Measurements from ENCODE around the gene TESK1. TPM values are rescaled to one million over a fixed set of nuclear protein-coding genes. Genes with fewer than 3 reads are reported as not detected.

Gene TESK1
- total and polyA plus RNA-seq, 4 donors, result 3.7 to 12.5 (median 6.8) TPM

GRCh38 chr9:35658968-35659220 lies 53.8 kb downstream of the TESK1 start:
- no peak for TF ChIP-seq HNF4G (IDR thresholded peaks at IDR 0.05)
- TF ChIP-seq, protein P1, sequence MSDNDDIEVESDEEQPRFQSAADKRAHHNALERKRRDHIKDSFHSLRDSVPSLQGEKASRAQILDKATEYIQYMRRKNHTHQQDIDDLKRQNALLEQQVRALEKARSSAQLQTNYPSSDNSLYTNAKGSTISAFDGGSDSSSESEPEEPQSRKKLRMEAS (IDR thresholded peaks at IDR 0.05), result no peak
- no peak for TF ChIP-seq GABPA (IDR thresholded peaks at IDR 0.05 in 1 of 2, conservative IDR thresholded peaks at IDR 0.05 in 1 of 2)
- no peak for DNase-seq (ENCODE audit: low spot score)
- Histone ChIP-seq H3K27me3 (ENCODE audit: control insufficient read depth in 4 of 4, insufficient read depth in 4 of 4, low read length in 3 of 4) (no peaks in the 10 kb centered on the region), H3K36me3 (ENCODE audit: control insufficient read depth in 4 of 4, insufficient read depth in 3 of 4, low read depth in 1 of 4, low read length in 3 of 4) (no peaks in the 10 kb centered on the region), H3K4me1 (ENCODE audit: control insufficient read depth in 4 of 4, insufficient read depth in 4 of 4, low read length in 3 of 4) (peaks cover 2 to 24% (median 5%) of the 10 kb centered on the region in 4 donors), H3K27ac (ENCODE audit: low read depth in 1 of 2, low read length in 2 of 2) (peak overlapping the region; percentile 98 to 99), H3K9ac (ENCODE audit: low read depth in 1 of 2, low read length in 2 of 2) (peak overlapping the region; percentile 78 to 91), H3K4me3 (ENCODE audit: low read depth in 1 of 3, low read length in 3 of 3) (peak overlapping the region; percentile 79 to 87 (median 79)), H3K9me3 (ENCODE audit: control insufficient read depth in 4 of 4, low read length in 3 of 4) (no peaks in the 10 kb centered on the region)
- WGBS, result under 1% methylated on average over 2 of the region's 2 CpGs

DNA sequence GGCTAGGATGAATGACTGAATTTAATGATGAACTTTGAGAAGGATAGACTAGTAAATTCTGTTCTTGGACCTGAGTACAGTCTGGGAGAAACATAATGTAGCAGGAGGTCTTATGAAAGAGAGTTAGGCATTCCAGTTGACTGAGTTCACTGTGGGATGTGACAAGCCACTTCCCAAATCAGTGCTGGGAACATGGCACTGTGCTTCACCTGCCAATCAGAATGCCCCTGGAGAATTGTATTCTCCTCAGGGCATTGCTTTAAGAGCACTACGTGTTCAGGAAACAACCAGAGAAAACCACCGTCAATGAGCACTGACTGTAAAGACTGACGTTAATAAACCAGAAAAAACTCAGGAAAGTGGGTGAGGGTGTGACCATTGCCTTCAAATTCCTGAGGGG lies 54.3 kb downstream of the TESK1 start:
- no peak for TF ChIP-seq NR2F2 (IDR thresholded peaks at IDR 0.05)
- no peak for DNase-seq (ENCODE audit: low spot score)
- WGBS, result 77% methylated on average over 3 of the region's 3 CpGs
- H3K27me3 ChIP-seq (ENCODE audit: control insufficient read depth in 4 of 4, insufficient read depth in 4 of 4, low read length in 3 of 4), result no peaks in the 10 kb centered on the region
- peak overlapping the region in 1 of 3 donors; percentile 79 for H3K4me3 ChIP-seq (ENCODE audit: low read depth in 1 of 3, low read length in 3 of 3)
- peaks cover 2 to 24% (median 5%) of the 10 kb centered on the region in 4 donors for H3K4me1 ChIP-seq (ENCODE audit: control insufficient read depth in 4 of 4, insufficient read depth in 4 of 4, low read length in 3 of 4)
- no peaks in the 10 kb centered on the region for H3K36me3 ChIP-seq (ENCODE audit: control insufficient read depth in 4 of 4, insufficient read depth in 3 of 4, low read depth in 1 of 4, low read length in 3 of 4)
- peak overlapping the region in 1 of 2 donors; percentile 99 for H3K27ac ChIP-seq (ENCODE audit: low read depth in 1 of 2, low read length in 2 of 2)
- H3K9me3 ChIP-seq (ENCODE audit: control insufficient read depth in 4 of 4, low read length in 3 of 4), result no peaks in the 10 kb centered on the region
- H3K9ac ChIP-seq (ENCODE audit: low read depth in 1 of 2, low read length in 2 of 2), result peak overlapping the region in 1 of 2 donors; percentile 1

Small RNA genes lying within 50 kb of the gene (small RNA-seq; reads per million reads assigned to genes)
- not detected for gene MIR4667
- not detected for gene RMRP
- gene RPS29P17, result not detected

Other genes starting within 250 kb of the TESK1 start
- gene RUSC2, start 115.2 kb upstream of the TESK1 start, total RNA-seq, result 1 to 10 TPM; 2.1 to 6.3 TPM
- 1 to 10 TPM; 3.2 to 5.4 TPM for gene RUSC2, start 115.2 kb upstream of the TESK1 start, polyA plus RNA-seq
- 1 to 10 TPM; 4.7 to 5.7 TPM for gene CD72, start 13.2 kb downstream of the TESK1 start, total RNA-seq
- gene CD72, start 13.2 kb downstream of the TESK1 start, polyA plus RNA-seq, result 1 to 10 TPM; 2.0 to 2.2 TPM
- gene SIT1, start 45.7 kb downstream of the TESK1 start, total RNA-seq, result 1 to 10 TPM in 1 of 2 donors, under 1 TPM in 1; 0.25 to 1.1 TPM
- gene SIT1, start 45.7 kb downstream of the TESK1 start, polyA plus RNA-seq, result under 1 TPM; 0.17 to 0.44 TPM
- over 10,000 TPM in 1 of 2 donors, 1,000 to 10,000 TPM in 1; 5,304 to 67,037 TPM for gene RMRP, start 52.8 kb downstream of the TESK1 start, total RNA-seq
- 10 to 100 TPM in 1 of 2 donors, 1 to 10 TPM in 1; 5.3 to 50.9 TPM for gene RMRP, start 52.8 kb downstream of the TESK1 start, polyA plus RNA-seq
- gene CCDC107, start 53.0 kb downstream of the TESK1 start, total RNA-seq, result 1 to 10 TPM; 5.4 to 6.7 TPM
- 10 to 100 TPM; 14.2 to 20.2 TPM for gene CCDC107, start 53.0 kb downstream of the TESK1 start, polyA plus RNA-seq
- 1 to 10 TPM in 1 of 2 donors, under 1 TPM in 1; under 0.01 to 7.4 TPM for gene ARHGEF39, start 59.9 kb downstream of the TESK1 start, total RNA-seq
- gene ARHGEF39, start 59.9 kb downstream of the TESK1 start, polyA plus RNA-seq, result under 1 TPM; 0.74 TPM
- gene CA9, start 68.7 kb downstream of the TESK1 start, total RNA-seq, result under 1 TPM; 0.47 to 0.67 TPM
- gene CA9, start 68.7 kb downstream of the TESK1 start, polyA plus RNA-seq, result 1 to 10 TPM in 1 of 2 donors, under 1 TPM in 1; 0.93 to 2.2 TPM
- gene TPM2, start 84.7 kb downstream of the TESK1 start, total RNA-seq, result 10 to 100 TPM in 1 of 2 donors, 1 to 10 TPM in 1; 4.3 to 23.7 TPM
- gene TPM2, start 84.7 kb downstream of the TESK1 start, polyA plus RNA-seq, result 10 to 100 TPM in 1 of 2 donors, 1 to 10 TPM in 1; 4.2 to 31.4 TPM
- 100 to 1,000 TPM; 149 to 184 TPM for gene TLN1, start 126.9 kb downstream of the TESK1 start, total RNA-seq
- 100 to 1,000 TPM in 1 of 2 donors, 10 to 100 TPM in 1; 24.5 to 102 TPM for gene TLN1, start 126.9 kb downstream of the TESK1 start, polyA plus RNA-seq
- gene CREB3, start 127.4 kb downstream of the TESK1 start, total RNA-seq, result 10 to 100 TPM in 1 of 2 donors, 1 to 10 TPM in 1; 9.2 to 21.3 TPM
- 10 to 100 TPM; 14.9 to 21.4 TPM for gene CREB3, start 127.4 kb downstream of the TESK1 start, polyA plus RNA-seq
- 10 to 100 TPM; 24.1 to 65.3 TPM for gene GBA2, start 144.0 kb downstream of the TESK1 start, total RNA-seq
- 10 to 100 TPM; 24.5 to 27.1 TPM for gene GBA2, start 144.0 kb downstream of the TESK1 start, polyA plus RNA-seq
- 10 to 100 TPM in 1 of 2 donors, 1 to 10 TPM in 1; 5.1 to 10.7 TPM for gene RGP1, start 144.0 kb downstream of the TESK1 start, total RNA-seq
- 1 to 10 TPM; 2.6 to 6.6 TPM for gene RGP1, start 144.0 kb downstream of the TESK1 start, polyA plus RNA-seq
- gene MSMP, start 149.0 kb downstream of the TESK1 start, total RNA-seq, result not detected
- gene MSMP, start 149.0 kb downstream of the TESK1 start, polyA plus RNA-seq, result not detected
- gene NPR2, start 186.3 kb downstream of the TESK1 start, total RNA-seq, result 10 to 100 TPM in 1 of 2 donors, 1 to 10 TPM in 1; 9.4 to 17.1 TPM
- 10 to 100 TPM in 1 of 2 donors, 1 to 10 TPM in 1; 8.6 to 13.0 TPM for gene NPR2, start 186.3 kb downstream of the TESK1 start, polyA plus RNA-seq
- under 1 TPM; 0.25 to 0.56 TPM for gene SPAG8, start 207.0 kb downstream of the TESK1 start, total RNA-seq
- under 1 TPM; 0.14 TPM for gene SPAG8, start 207.0 kb downstream of the TESK1 start, polyA plus RNA-seq
- gene HINT2, start 209.8 kb downstream of the TESK1 start, total RNA-seq, result 10 to 100 TPM; 34.3 to 35.0 TPM
- gene HINT2, start 209.8 kb downstream of the TESK1 start, polyA plus RNA-seq, result 100 to 1,000 TPM; 117 to 176 TPM
- not detected for gene FAM221B, start 223.5 kb downstream of the TESK1 start, total RNA-seq
- under 1 TPM in 1 of 2 donors, not detected in 1; 0.35 TPM for gene FAM221B, start 223.5 kb downstream of the TESK1 start, polyA plus RNA-seq
- gene TMEM8B, start 224.0 kb downstream of the TESK1 start, total RNA-seq, result 1 to 10 TPM; 3.1 to 5.4 TPM
- 1 to 10 TPM; 1.1 to 2.3 TPM for gene TMEM8B, start 224.0 kb downstream of the TESK1 start, polyA plus RNA-seq